ENCODE measurements around the gene BHLHA9.

DNA sequence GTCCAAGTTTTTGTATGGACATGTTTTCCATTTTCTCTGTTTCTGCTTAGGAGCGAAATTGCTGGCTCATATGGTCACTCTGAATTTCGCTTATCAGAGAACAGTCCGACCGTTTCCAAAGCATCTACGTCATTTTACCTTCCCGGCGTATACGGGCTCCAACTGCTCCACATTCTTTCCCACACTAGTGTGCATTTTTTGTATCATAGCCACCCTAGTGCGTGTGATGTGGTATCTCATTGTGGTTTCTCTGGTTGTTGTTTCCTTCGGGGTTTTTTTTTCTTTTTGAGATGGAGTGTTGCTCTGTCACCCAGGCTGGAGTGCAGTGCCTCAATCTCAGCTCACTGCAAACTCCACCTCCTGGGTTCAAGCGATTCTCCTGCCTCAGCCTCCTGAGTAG is 31.0 kb upstream of the BHLHA9 start:
- TF ChIP-seq FOXA1 (IDR thresholded peaks at IDR 0.05) (no peak), L3MBTL2 (conservative IDR thresholded peaks at IDR 0.05) (no peak), ZNF384 (IDR thresholded peaks at IDR 0.05) (no peak), SP1 (IDR thresholded peaks at IDR 0.05) (no peak)
